Loucy (cell line): ENCODE measurements around the gene DQX1.
"Not testable (repeated sequence)": the region's sequence is repeated elsewhere in the genome, so short reads cannot be mapped to it uniquely, and the experiment has no call there.

Experiments used
- H2AFZ ChIP-seq: fragments of 200-600 bp; sonication (generic); 2 replicates; pipeline ENCODE4 v1.6.0; 2016; ENCODE audit warnings: antibody characterized with exemption, mild to moderate bottlenecking, low read length, moderate library complexity
- H3F3A ChIP-seq: fragments of 200-600 bp; 2 replicates; pipeline ENCODE4 v1.6.0; 2016; ENCODE audit warnings: antibody characterized with exemption, low read depth, mild to moderate bottlenecking
- H3K27me3 ChIP-seq: fragments of 200-600 bp; sonication (generic); 2 replicates; pipeline ENCODE4 v1.6.1; 2014; ENCODE audit warnings: low read length, mild to moderate bottlenecking; ENCODE audit not compliant: insufficient read depth, poor library complexity, severe bottlenecking
- H3K36me3 ChIP-seq: fragments of 200-600 bp; sonication (generic); 2 replicates; pipeline ENCODE4 v1.6.1; 2016; ENCODE audit warnings: low read length; ENCODE audit not compliant: insufficient read depth
- H3K4me1 ChIP-seq: fragments of 200-600 bp; sonication (generic); 2 replicates; pipeline ENCODE4 v1.5.1; 2014; ENCODE audit warnings: low read length, mild to moderate bottlenecking; ENCODE audit not compliant: insufficient read depth, poor library complexity, severe bottlenecking
- H3K4me2 ChIP-seq: fragments of 200-600 bp; sonication (generic); 2 replicates; pipeline ENCODE4 v1.6.0; 2014; ENCODE audit warnings: antibody characterized with exemption, low read length, low read depth, mild to moderate bottlenecking; ENCODE audit not compliant: poor library complexity, severe bottlenecking
- H3K4me3 ChIP-seq: fragments of 200-600 bp; sonication (generic); 2 replicates; pipeline ENCODE4 v1.5.1; 2014; ENCODE audit warnings: low read length, mild to moderate bottlenecking, mixed read lengths; ENCODE audit not compliant: poor library complexity, severe bottlenecking
- H3K79me2 ChIP-seq: fragments of 200-600 bp; sonication (generic); 2 replicates; pipeline ENCODE4 v1.6.1; 2014; ENCODE audit warnings: low read length; ENCODE audit not compliant: insufficient read depth
- H3K9ac ChIP-seq: fragments of 200-600 bp; sonication (generic); 2 replicates; pipeline ENCODE4 v1.6.0; 2014; ENCODE audit warnings: mild to moderate bottlenecking, low read depth, low read length, moderate library complexity; ENCODE audit not compliant: poor library complexity, severe bottlenecking
- H3K9me2 ChIP-seq: fragments of 200-600 bp; sonication (generic); replicated peaks from 2 replicates; pipeline ENCODE4 v1.6.1; 2016; ENCODE audit warnings: low read depth, low read length, mixed read lengths
- H3K9me3 ChIP-seq: fragments of 200-600 bp; sonication (generic); 2 replicates; pipeline ENCODE4 v1.6.1; 2014; ENCODE audit warnings: mild to moderate bottlenecking, antibody characterized with exemption, low read length, low read depth; ENCODE audit not compliant: insufficient read depth
- H4K20me1 ChIP-seq: fragments of 200-600 bp; sonication (generic); 2 replicates; pipeline ENCODE4 v1.6.0; 2014; ENCODE audit warnings: antibody characterized with exemption, low read length, mild to moderate bottlenecking; ENCODE audit not compliant: insufficient read depth, poor library complexity, severe bottlenecking
- CTCF ChIP-seq: fragments of 200-600 bp; sonication (generic); conservative IDR thresholded peaks from 2 replicates; pipeline ENCODE4 v1.5.1; 2014; ENCODE audit warnings: mild to moderate bottlenecking, antibody characterized with exemption, low read length
- EZH2phosphoT487 ChIP-seq: fragments of 200-600 bp; IDR thresholded peaks from 2 replicates; pipeline ENCODE4 v1.6.1; 2018; ENCODE audit warnings: antibody characterized with exemption, mild to moderate bottlenecking, moderate library complexity, borderline replicate concordance

Gene DQX1

GRCh38 chr2:74488643-74489481 lies 37.2 kb downstream of the DQX1 start:
- H3F3A ChIP-seq = no peaks in the 10 kb centered on the region
- H3K9me2 ChIP-seq = no peaks in the 10 kb centered on the region
- H2AFZ ChIP-seq = no peak overlapping the region
- no peaks in the 10 kb centered on the region for H3K4me1 ChIP-seq
- peaks cover 38% of the 10 kb centered on the region; the same call in 1 of the 2 replicates for H3K36me3 ChIP-seq
- no peaks in the 10 kb centered on the region for H4K20me1 ChIP-seq
- H3K4me2 ChIP-seq = no peak overlapping the region
- H3K9ac ChIP-seq = no peak overlapping the region
- H3K4me3 ChIP-seq = no peak overlapping the region
- no peaks in the 10 kb centered on the region for H3K27me3 ChIP-seq
- TF ChIP-seq EZH2phosphoT487 = no peak
- no peak for TF ChIP-seq CTCF
- peaks cover 9% of the 10 kb centered on the region; the same call in 1 of the 2 replicates for H3K79me2 ChIP-seq
- H3K9me3 ChIP-seq = no peaks in the 10 kb centered on the region

GRCh38 chr2:74486141-74486540 lies 39.9 kb downstream of the DQX1 start:
- no peak overlapping the region for H2AFZ ChIP-seq
- H3K79me2 ChIP-seq = peaks cover 30% of the 10 kb centered on the region
- peaks cover 10% of the 10 kb centered on the region; the same call in 1 of the 2 replicates for H3K36me3 ChIP-seq
- peaks cover 11% of the 10 kb centered on the region for H3K4me1 ChIP-seq
- H3K9ac ChIP-seq = no peak overlapping the region
- no peaks in the 10 kb centered on the region for H3K9me2 ChIP-seq
- H4K20me1 ChIP-seq = peaks cover 8% of the 10 kb centered on the region
- H3K4me3 ChIP-seq = no peak overlapping the region
- H3K27me3 ChIP-seq = no peaks in the 10 kb centered on the region
- H3F3A ChIP-seq = no peaks in the 10 kb centered on the region
- TF ChIP-seq CTCF (no peak), EZH2phosphoT487 (no peak)
- no peak overlapping the region for H3K4me2 ChIP-seq
- H3K9me3 ChIP-seq = no peaks in the 10 kb centered on the region

DNA sequence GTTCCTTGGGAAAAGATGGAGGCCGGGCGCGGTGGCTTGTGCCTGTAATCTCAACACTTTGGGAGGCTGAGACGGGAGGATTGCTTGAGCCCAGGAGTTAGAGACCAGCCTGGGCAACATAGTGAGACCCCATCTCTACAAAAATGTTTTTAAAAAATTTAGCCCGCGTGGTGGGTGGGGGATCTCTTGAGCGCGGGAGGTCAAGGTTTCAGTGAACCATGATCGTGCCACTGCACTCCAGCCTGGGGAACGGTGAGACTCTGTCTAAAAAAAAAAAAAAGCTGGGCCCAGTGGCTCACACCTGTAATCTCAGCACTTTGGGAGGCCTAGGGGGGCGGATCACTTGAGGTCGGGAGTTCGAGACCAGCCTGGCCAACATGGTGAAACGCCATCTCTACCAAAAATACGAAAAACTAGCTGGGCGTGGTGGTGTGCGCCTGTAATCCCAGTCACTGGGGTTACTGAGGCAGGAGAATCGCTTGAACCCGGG lies 42.3 kb downstream of the DQX1 start:
- not testable (repeated sequence) for H3K9me3 ChIP-seq, H3K27me3 ChIP-seq, H4K20me1 ChIP-seq, H2AFZ ChIP-seq, H3F3A ChIP-seq, H3K36me3 ChIP-seq, H3K9me2 ChIP-seq
- peak overlapping the region; percentile 80 for H3K9ac ChIP-seq
- peaks cover 53% of the 10 kb centered on the region for H3K79me2 ChIP-seq
- H3K4me1 ChIP-seq = peaks cover 29% of the 10 kb centered on the region
- peak overlapping the region; percentile 79 for H3K4me3 ChIP-seq
- H3K4me2 ChIP-seq = peak overlapping the region; percentile 82
